ENCODE measurements around the gene NPAS4. TPM values are rescaled to one million over a fixed set of nuclear protein-coding genes. Genes with fewer than 3 reads are reported as not detected.

Gene NPAS4
- total and polyA plus RNA-seq, 2 donors from 2014 or later: 0.19 TPM; not detected in 1

- no peak for TF ChIP-seq CTCF (IDR thresholded peaks at IDR 0.05; ENCODE audit: borderline replicate concordance, extremely low read depth, insufficient read depth)
- intact Hi-C loops (cut with DNase I): no loop called here
- no peak for FAIRE-seq
These were observed 29.7 kb downstream of the NPAS4 start for GRCh38 chr11:66450560-66450959.

DNA sequence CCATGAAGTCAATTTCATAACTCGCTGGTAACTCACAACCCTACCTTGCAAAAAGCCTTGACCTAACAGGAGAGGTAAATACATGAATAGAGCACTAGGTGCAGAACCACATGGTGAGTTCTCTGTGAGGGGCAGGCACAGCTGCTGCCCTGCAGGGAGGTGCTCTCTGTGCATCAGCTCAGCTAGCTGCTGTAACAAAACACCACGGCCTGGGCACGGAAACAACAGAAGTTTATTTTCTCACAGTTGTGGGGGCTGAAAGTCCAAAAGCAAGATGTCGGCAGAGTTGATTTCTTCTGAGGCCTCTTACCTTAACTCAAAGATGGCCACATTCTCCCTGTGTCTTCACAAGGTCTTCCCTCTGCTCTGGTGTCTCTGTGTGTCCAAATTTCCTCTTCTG is 30.8 kb downstream of the NPAS4 start:
- no peak overlapping the region for H3K4me3 ChIP-seq (ENCODE audit: low read length in 3 of 3)
- no peaks in the 10 kb centered on the region for H3K27me3 ChIP-seq (ENCODE audit: control insufficient read depth, insufficient read depth, low read length)
- no peak for FAIRE-seq

More at GRCh38 chr11:66450560-66450959, 29.7 kb downstream of the NPAS4 start:
- Histone ChIP-seq H3K9ac (ENCODE audit: low read length in 3 of 3) (no peak overlapping the region), H3K27ac (ENCODE audit: low read depth in 2 of 2, low read length in 2 of 2) (no peak overlapping the region), H3K4me3 (ENCODE audit: low read length in 3 of 3) (no peak overlapping the region), H3K27me3 (ENCODE audit: control insufficient read depth, insufficient read depth, low read length) (no peaks in the 10 kb centered on the region), H3K9me3 (ENCODE audit: control insufficient read depth in 2 of 3, insufficient read depth in 1 of 3, low read length in 3 of 3) (no peaks in the 10 kb centered on the region), H3K4me1 (ENCODE audit: control insufficient read depth in 2 of 3, insufficient read depth in 2 of 3, low read depth in 1 of 3, low read length in 3 of 3) (no peaks in the 10 kb centered on the region), H3K36me3 (ENCODE audit: control insufficient read depth in 2 of 3, insufficient read depth in 3 of 3, low read length in 3 of 3) (no peaks in the 10 kb centered on the region)
- DNase-seq: no peak

DNA sequence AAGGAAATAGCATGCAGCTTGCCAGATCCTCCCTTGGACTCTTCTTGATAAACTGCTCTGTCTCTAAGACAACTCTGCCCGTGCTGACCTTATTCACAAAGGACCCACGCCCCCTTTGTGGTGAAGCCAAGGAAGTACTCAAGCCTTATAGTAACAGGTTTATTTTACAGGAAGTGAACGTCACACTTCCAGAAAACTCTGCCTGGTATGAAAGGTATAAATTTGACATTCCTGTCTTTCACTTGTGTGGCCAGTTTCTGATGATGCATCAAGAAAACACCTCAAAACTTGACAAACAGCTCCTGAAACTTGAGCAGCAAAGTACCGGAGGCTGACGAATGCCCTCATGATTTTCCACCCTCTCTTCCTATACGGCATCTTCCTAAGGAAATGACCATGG is 33.4 kb downstream of the NPAS4 start:
- intact Hi-C loops (cut with DNase I): no loop called here
- H3K4me1 ChIP-seq (ENCODE audit: control insufficient read depth in 2 of 3, insufficient read depth in 2 of 3, low read depth in 1 of 3, low read length in 3 of 3): no peaks in the 10 kb centered on the region
- DNase-seq (no peak), FAIRE-seq (no peak)
- no peak overlapping the region for H3K4me3 ChIP-seq (ENCODE audit: low read length in 3 of 3)
- no peaks in the 10 kb centered on the region for H3K36me3 ChIP-seq (ENCODE audit: control insufficient read depth in 2 of 3, insufficient read depth in 3 of 3, low read length in 3 of 3)
- H3K27ac ChIP-seq (ENCODE audit: low read depth in 2 of 2, low read length in 2 of 2): no peak overlapping the region
- no peak overlapping the region for H3K9ac ChIP-seq (ENCODE audit: low read length in 3 of 3)
- no peak for TF ChIP-seq CTCF (IDR thresholded peaks at IDR 0.05; ENCODE audit: borderline replicate concordance, extremely low read depth, insufficient read depth)
- no peaks in the 10 kb centered on the region for H3K9me3 ChIP-seq (ENCODE audit: control insufficient read depth in 2 of 3, insufficient read depth in 1 of 3, low read length in 3 of 3)
- H3K27me3 ChIP-seq (ENCODE audit: control insufficient read depth, insufficient read depth, low read length): no peaks in the 10 kb centered on the region

More for the DNA sequence above, 30.8 kb downstream of the NPAS4 start:
- no peak overlapping the region for H3K9ac ChIP-seq (ENCODE audit: low read length in 3 of 3)
- H3K4me1 ChIP-seq (ENCODE audit: control insufficient read depth in 2 of 3, insufficient read depth in 2 of 3, low read depth in 1 of 3, low read length in 3 of 3): no peaks in the 10 kb centered on the region
- no peaks in the 10 kb centered on the region for H3K9me3 ChIP-seq (ENCODE audit: control insufficient read depth in 2 of 3, insufficient read depth in 1 of 3, low read length in 3 of 3)
- intact Hi-C loops (cut with DNase I): no loop called here
- no peak for TF ChIP-seq CTCF (IDR thresholded peaks at IDR 0.05; ENCODE audit: borderline replicate concordance, extremely low read depth, insufficient read depth)
- H3K27ac ChIP-seq (ENCODE audit: low read depth in 2 of 2, low read length in 2 of 2): no peak overlapping the region
- H3K36me3 ChIP-seq (ENCODE audit: control insufficient read depth in 2 of 3, insufficient read depth in 3 of 3, low read length in 3 of 3): no peaks in the 10 kb centered on the region
- no peak for DNase-seq

DNA sequence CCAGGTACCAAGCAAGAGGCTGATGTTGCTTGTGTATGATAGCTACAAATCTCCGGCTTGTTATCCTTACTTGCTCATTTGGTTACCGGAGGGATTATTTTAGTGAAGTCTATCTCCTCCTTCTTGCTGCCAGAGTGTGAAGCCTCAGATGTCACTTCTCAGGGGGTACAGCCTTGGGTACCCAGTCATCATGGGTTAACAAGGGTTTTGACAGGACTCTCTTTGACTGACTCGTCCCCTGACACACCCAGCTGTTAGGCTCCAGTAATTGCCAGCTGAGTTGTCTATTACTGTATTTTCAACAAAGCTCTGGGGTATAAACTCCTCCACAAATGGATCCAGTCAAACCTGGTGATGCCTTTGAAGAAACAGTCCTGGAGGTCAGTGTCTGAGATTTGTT is 34.0 kb downstream of the NPAS4 start:
- DNase-seq (no peak), FAIRE-seq (no peak)
- Histone ChIP-seq H3K27me3 (ENCODE audit: control insufficient read depth, insufficient read depth, low read length) (no peaks in the 10 kb centered on the region), H3K36me3 (ENCODE audit: control insufficient read depth in 2 of 3, insufficient read depth in 3 of 3, low read length in 3 of 3) (no peaks in the 10 kb centered on the region), H3K9me3 (ENCODE audit: control insufficient read depth in 2 of 3, insufficient read depth in 1 of 3, low read length in 3 of 3) (no peaks in the 10 kb centered on the region), H3K9ac (ENCODE audit: low read length in 3 of 3) (no peak overlapping the region), H3K4me3 (ENCODE audit: low read length in 3 of 3) (no peak overlapping the region), H3K27ac (ENCODE audit: low read depth in 2 of 2, low read length in 2 of 2) (no peak overlapping the region), H3K4me1 (ENCODE audit: control insufficient read depth in 2 of 3, insufficient read depth in 2 of 3, low read depth in 1 of 3, low read length in 3 of 3) (no peaks in the 10 kb centered on the region)
- TF ChIP-seq CTCF (IDR thresholded peaks at IDR 0.05; ENCODE audit: borderline replicate concordance, extremely low read depth, insufficient read depth): no peak
- intact Hi-C loops (cut with DNase I): no loop called here

Data from kidney (tissue), 14 donors.